IMR-90 (cell line): ENCODE data around the gene GSG1L. TPM values are rescaled to one million over a fixed set of nuclear protein-coding genes. Genes with fewer than 3 reads are reported as not detected.

Experiments
- ATAC-seq: fragments of 200-7000 bp; cut with Tn5 transposase; 2 replicates; pipeline ENCODE4 v1.9.1; 2020; ENCODE audit warnings: low read depth, mild to moderate bottlenecking, moderate library complexity
- BruUV-seq: library from RNA; stranded (reverse); fragments of 400-500 nt; replicated peaks from 2 replicates; lab custom pipeline; 2021; lab: Mats Ljungman, UMichigan
- CTCF ChIA-PET: fragments of 300-600 bp; formaldehyde crosslinking; extraction: SDS; loops from one replicate; lab custom pipeline; 2021; ENCODE audit warnings: antibody characterized with exemption; lab: Yijun Ruan, JAX
- POLR2A ChIA-PET: fragments of 300-600 bp; sonication (Branson Sonifier 250); formaldehyde crosslinking; loops from one replicate; lab custom pipeline; 2022; ENCODE audit warnings: antibody characterized with exemption; ENCODE audit not compliant: unreplicated experiment; lab: Charles Lee
- DNase-seq: peaks from one replicate; pipeline ENCODE4 v3.0.0; 2013
- H2AFZ ChIP-seq: replicated peaks from 2 replicates; pipeline ENCODE3; 2013; ENCODE audit warnings: low read length, mild to moderate bottlenecking; ENCODE audit not compliant: poor library complexity
- H2AK5ac ChIP-seq: 2 replicates; pipeline ENCODE4 v1.6.1; 2013; ENCODE audit warnings: low read depth, low read length, inconsistent platforms
- H2AK9ac ChIP-seq: replicated peaks from 2 replicates; pipeline ENCODE3; 2013; ENCODE audit warnings: mild to moderate bottlenecking, low read depth, low read length, moderate library complexity; ENCODE audit not compliant: poor library complexity
- H2BK120ac ChIP-seq: 2 replicates; pipeline ENCODE4 v1.6.1; 2013; ENCODE audit warnings: low read depth, low read length, inconsistent platforms
- H2BK15ac ChIP-seq: 3 replicates; pipeline ENCODE4 v1.6.1; 2013; ENCODE audit warnings: low read depth, low read length, inconsistent platforms
- H2BK20ac ChIP-seq: 2 replicates; pipeline ENCODE4 v1.6.1; 2013; ENCODE audit warnings: low read depth, mild to moderate bottlenecking, inconsistent platforms, low read length, moderate library complexity
- H2BK5ac ChIP-seq: 2 replicates; pipeline ENCODE4 v1.6.1; 2013; ENCODE audit warnings: mild to moderate bottlenecking, low read depth, low read length, inconsistent platforms; ENCODE audit not compliant: poor library complexity, severe bottlenecking
- H3K14ac ChIP-seq: replicated peaks from 2 replicates; pipeline ENCODE4 v1.6.1; 2013; ENCODE audit warnings: low read depth, low read length, inconsistent platforms
- H3K18ac ChIP-seq: 2 replicates; pipeline ENCODE4 v1.6.1; 2013; ENCODE audit warnings: low read depth, low read length, control low read depth
- H3K23ac ChIP-seq: 2 replicates; pipeline ENCODE4 v1.6.1; 2013; ENCODE audit warnings: low read depth, low read length, inconsistent platforms
- H3K27ac ChIP-seq: 2 replicates; pipeline ENCODE4 v1.5.1; 2013; ENCODE audit warnings: mild to moderate bottlenecking, control low read depth, low read length; ENCODE audit not compliant: insufficient read depth
- H3K27me3 ChIP-seq: 2 replicates; pipeline ENCODE4 v1.6.1; 2013; ENCODE audit warnings: low read length; ENCODE audit not compliant: control insufficient read depth, insufficient read depth
- H3K36me3 ChIP-seq: 2 replicates; pipeline ENCODE4 v1.6.1; 2013; ENCODE audit warnings: low read length, mixed read lengths; ENCODE audit not compliant: control insufficient read depth, insufficient read depth
- H3K4ac ChIP-seq: 2 replicates; pipeline ENCODE4 v1.6.1; 2013; ENCODE audit warnings: low read depth, low read length, inconsistent platforms
- H3K4me1 ChIP-seq: 2 replicates; pipeline ENCODE4 v1.6.1; 2013; ENCODE audit warnings: low read length, mixed read lengths; ENCODE audit not compliant: control insufficient read depth, insufficient read depth
- H3K4me2 ChIP-seq: 2 replicates; pipeline ENCODE4 v1.6.1; 2013; ENCODE audit warnings: low read depth, mild to moderate bottlenecking, control low read depth, low read length, moderate library complexity
- H3K4me3 ChIP-seq: 2 replicates; pipeline ENCODE4 v1.5.1; 2013; ENCODE audit warnings: low read depth, mild to moderate bottlenecking, control low read depth, low read length, moderate library complexity; ENCODE audit not compliant: insufficient read depth
- H3K56ac ChIP-seq: 2 replicates; pipeline ENCODE4 v1.6.1; 2013; ENCODE audit warnings: low read length, inconsistent platforms; ENCODE audit not compliant: insufficient read depth; ENCODE audit errors: extremely low read depth
- H3K79me1 ChIP-seq, 2 experiments: 2 replicates each; pipeline ENCODE4 v1.6.1; 2013; ENCODE audit warnings: low read length in 2 of 2, inconsistent platforms in 1 of 2, low read depth in 1 of 2
- H3K9ac ChIP-seq: 2 replicates; pipeline ENCODE4 v1.6.1; 2013; ENCODE audit warnings: low read depth, low read length, control low read depth
- H3K9me1 ChIP-seq: 2 replicates; pipeline ENCODE4 v1.6.1; 2013; ENCODE audit warnings: low read length, inconsistent platforms; ENCODE audit not compliant: insufficient read depth
- H3K9me3 ChIP-seq: 2 replicates; pipeline ENCODE4 v1.6.1; 2013; ENCODE audit warnings: low read length; ENCODE audit not compliant: control insufficient read depth, insufficient read depth
- H4K20me1 ChIP-seq: 2 replicates; pipeline ENCODE4 v1.6.1; 2013; ENCODE audit warnings: low read length, inconsistent platforms; ENCODE audit not compliant: insufficient read depth
- H4K5ac ChIP-seq: 2 replicates; pipeline ENCODE4 v1.6.1; 2013; ENCODE audit warnings: mild to moderate bottlenecking, low read depth, low read length, control low read depth
- H4K8ac ChIP-seq, 2 experiments: 2 replicates each; pipeline ENCODE4 v1.6.1; 2013; ENCODE audit warnings: low read depth in 2 of 2, low read length in 2 of 2, control low read depth in 1 of 2, inconsistent platforms in 1 of 2
- H4K91ac ChIP-seq: 2 replicates; pipeline ENCODE4 v1.6.1; 2013; ENCODE audit warnings: low read depth, low read length, inconsistent platforms; ENCODE audit not compliant: insufficient read depth
- CHD1 ChIP-seq: IDR thresholded peaks from 2 replicates; pipeline ENCODE4 v1.6.1; 2012; ENCODE audit warnings: low read depth, low read length, improper control_type of control experiment
- RFX5 ChIP-seq: IDR thresholded peaks from 2 replicates; pipeline ENCODE4 v1.8.0; 2012; ENCODE audit warnings: low read depth, mild to moderate bottlenecking, low read length, moderate library complexity
- SMC3 ChIP-seq: fragments of 150-350 bp; IDR thresholded peaks from 2 replicates; pipeline ENCODE4 v1.6.1; 2016; ENCODE audit warnings: low read depth, mild to moderate bottlenecking, antibody characterized with exemption, low read length, moderate library complexity
- WGBS, 2 experiments: methylation state at CpG; one replicate each; pipeline versions ENCODE4 v1.1.5 to v1.1.7; 2013; ENCODE audit warnings: missing lambda C conversion rate in 2 of 2; ENCODE audit not compliant: insufficient read length in 1 of 2; ENCODE audit errors: extremely low coverage in 2 of 2; 5-methylcytosine and 5-hydroxymethylcytosine counted together
- dilution Hi-C: fragments of 300-500 bp; cut with HindIII; formaldehyde crosslinking; loops from one replicate; pipeline ENCODE4 v1.14.3; 2018; ENCODE audit warnings: low sequenced_read_pairs; ENCODE audit not compliant: unreplicated experiment
- in situ Hi-C: fragments of 300-500 bp; cut with MboI; formaldehyde crosslinking; loops from 3 replicates; pipeline ENCODE4 v1.14.3; 2019; ENCODE audit warnings: low sequenced_read_pairs, inconsistent platforms, mixed read lengths
- intact Hi-C: fragments of 100-400 bp; cut with micrococcal nuclease; formaldehyde crosslinking; loops from 2 replicates; pipeline ENCODE4 v1.10.0; 2022
- microRNA-seq, 2 experiments: library from miRNA; stranded (forward) in 1 of 2; unstranded in 1 of 2; fragments of 10-50 nt in 1 of 2; fragments of <30 nt in 1 of 2; gene quantifications in 1 of 2; microRNA quantifications in 1 of 2; one replicate each; pipeline versions ENCODE3 to v1.1.0; 2013 to 2020; ENCODE audit not compliant: insufficient read depth in 1 of 2, insufficient read length in 1 of 2, unreplicated experiment in 1 of 2
- polyA plus RNA-seq, 3 experiments: library from polyadenylated mRNA; depleted of rRNA; stranded (reverse); fragments of >200 nt; gene quantifications; 2 replicates each; pipeline ENCODE4 v1.2.3, GENCODE V29; 2012; ENCODE audit warnings: low replicate concordance in 1 of 3
- small RNA-seq, 5 experiments: library from RNA; depleted of rRNA; stranded (forward); fragments of <200 nt; gene quantifications; one replicate each; pipeline ENCODE3, GENCODE V24; 2012
- total RNA-seq: library from RNA; depleted of rRNA; stranded (reverse); fragments of >200 nt; gene quantifications from 2 replicates; pipeline ENCODE4 v1.2.3, GENCODE V29; 2012; rRNA removed
- TF ChIP-seq, protein P1 (sequence below): conservative IDR thresholded peaks from 2 replicates; pipeline ENCODE4 v1.5.1; 2012; ENCODE audit warnings: mild to moderate bottlenecking, low read depth, low read length, improper control_type of control experiment

The GSG1L gene
- total and polyA plus RNA-seq, 2 of the 4 experiments (the other 2 are of a cell fraction) = not detected

DNA sequence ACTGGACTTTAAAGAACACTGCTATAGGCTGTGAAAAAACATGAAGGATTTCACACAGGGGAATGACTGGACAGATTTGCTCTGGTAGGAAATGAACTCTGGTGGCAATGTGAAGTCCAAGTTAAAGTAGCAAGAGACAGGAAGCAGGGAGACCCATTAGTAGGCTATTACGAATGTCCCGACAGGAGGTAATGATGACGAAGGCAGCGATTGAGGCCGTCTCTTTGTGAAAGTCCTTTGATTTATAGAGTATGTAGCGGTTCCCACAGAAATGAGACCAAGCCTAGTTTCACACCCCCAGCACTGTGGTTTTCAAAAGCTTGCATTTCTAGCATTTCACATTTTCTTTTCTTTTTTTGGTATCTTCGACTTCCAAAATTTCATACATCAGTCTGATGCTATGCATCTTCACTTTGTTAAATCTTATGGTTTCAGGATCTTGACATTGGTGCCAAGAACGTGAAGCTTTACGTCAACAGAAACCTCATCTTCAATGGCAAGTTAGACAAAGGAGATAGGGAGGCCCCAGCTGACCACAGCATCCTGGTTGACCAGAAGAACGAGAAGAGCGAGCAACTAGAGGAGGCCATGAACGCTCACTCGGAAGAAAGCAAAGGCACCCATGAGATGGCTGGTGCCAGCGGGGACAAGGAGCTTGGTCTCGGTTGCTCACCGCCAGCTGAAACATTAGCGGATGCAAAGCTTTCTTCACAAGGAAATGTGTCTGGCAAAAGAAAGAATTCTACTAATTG is 323.7 kb downstream of the GSG1L start (continued):
- no peak for TF ChIP-seq CHD1

DNA sequence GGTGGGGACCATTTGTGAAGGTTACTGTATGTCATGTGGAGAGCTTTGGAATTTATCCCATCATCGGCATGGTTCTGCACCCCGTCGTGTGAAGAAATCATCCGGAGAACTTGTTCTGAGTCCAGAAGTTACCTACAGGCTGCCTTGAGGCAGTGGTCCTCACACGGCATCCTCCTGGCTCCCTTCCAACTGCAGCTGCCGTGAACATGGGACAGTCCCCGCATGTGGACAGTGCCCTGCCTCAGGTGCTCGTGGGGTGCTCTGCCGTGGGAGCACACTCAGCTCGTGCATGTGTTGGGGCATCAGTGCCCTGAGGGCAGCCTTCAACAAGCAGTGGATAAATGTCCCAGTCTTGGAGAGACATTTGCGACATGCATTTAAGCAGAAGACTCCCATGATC is 324.9 kb downstream of the GSG1L start:
- TF ChIP-seq, protein P1, sequence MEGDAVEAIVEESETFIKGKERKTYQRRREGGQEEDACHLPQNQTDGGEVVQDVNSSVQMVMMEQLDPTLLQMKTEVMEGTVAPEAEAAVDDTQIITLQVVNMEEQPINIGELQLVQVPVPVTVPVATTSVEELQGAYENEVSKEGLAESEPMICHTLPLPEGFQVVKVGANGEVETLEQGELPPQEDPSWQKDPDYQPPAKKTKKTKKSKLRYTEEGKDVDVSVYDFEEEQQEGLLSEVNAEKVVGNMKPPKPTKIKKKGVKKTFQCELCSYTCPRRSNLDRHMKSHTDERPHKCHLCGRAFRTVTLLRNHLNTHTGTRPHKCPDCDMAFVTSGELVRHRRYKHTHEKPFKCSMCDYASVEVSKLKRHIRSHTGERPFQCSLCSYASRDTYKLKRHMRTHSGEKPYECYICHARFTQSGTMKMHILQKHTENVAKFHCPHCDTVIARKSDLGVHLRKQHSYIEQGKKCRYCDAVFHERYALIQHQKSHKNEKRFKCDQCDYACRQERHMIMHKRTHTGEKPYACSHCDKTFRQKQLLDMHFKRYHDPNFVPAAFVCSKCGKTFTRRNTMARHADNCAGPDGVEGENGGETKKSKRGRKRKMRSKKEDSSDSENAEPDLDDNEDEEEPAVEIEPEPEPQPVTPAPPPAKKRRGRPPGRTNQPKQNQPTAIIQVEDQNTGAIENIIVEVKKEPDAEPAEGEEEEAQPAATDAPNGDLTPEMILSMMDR = no peak
- TF ChIP-seq RFX5 = no peak
- no peak for TF ChIP-seq CHD1
- no peak for TF ChIP-seq SMC3
- Histone ChIP-seq H2AK9ac (no peak overlapping the region), H3K27me3 (no peaks in the 10 kb centered on the region), H2BK120ac (no peak overlapping the region), H4K8ac (no peak overlapping the region), H2AK5ac (no peak overlapping the region), H4K5ac (no peak overlapping the region), H2BK20ac (no peak overlapping the region), H2AFZ (no peak overlapping the region), H3K14ac (no peak overlapping the region), H3K9ac (no peak overlapping the region), H3K9me3 (no peaks in the 10 kb centered on the region), H4K20me1 (no peaks in the 10 kb centered on the region), H3K4me2 (no peak overlapping the region), H3K23ac (no peak overlapping the region), H3K18ac (no peak overlapping the region), H3K56ac (no peak overlapping the region), H3K79me1 (no peaks in the 10 kb centered on the region), H3K27ac (no peak overlapping the region), H2BK15ac (no peak overlapping the region), H3K4me1 (peaks cover 2% of the 10 kb centered on the region; the same call in 1 of the 2 replicates), H3K4ac (no peak overlapping the region), H3K9me1 (peaks cover 3% of the 10 kb centered on the region; the same call in 1 of the 2 replicates), H2BK5ac (no peak overlapping the region), H3K36me3 (peaks cover 14% of the 10 kb centered on the region), H3K4me3 (no peak overlapping the region), H4K91ac (no peak overlapping the region)
- POLR2A ChIA-PET = no interaction called here
- in situ Hi-C loops = no loop called here
- intact Hi-C loops = no loop called here
- ATAC-seq (no peak), DNase-seq (no peak)
- dilution Hi-C loops = no loop called here
- BruUV-seq = no TSS peak
- CTCF ChIA-PET = no interaction called here
- 88% methylated on average over 9 of the region's 11 CpGs; no CpG with 5 or more reads in 1 of the 2 experiments for WGBS, 2 experiments

Small RNA genes within 50 kb of the gene (microRNA-seq; reads per million reads assigned to microRNA genes)
- not detected for gene RNU6-1241P (ENCODE audit: insufficient read depth, insufficient read length)
- gene RNU6-159P (ENCODE audit: insufficient read depth, insufficient read length) = not detected

Small RNA genes within 50 kb of the gene (small RNA-seq; reads per million reads assigned to genes)
- gene RNU6-1241P (0 reads per million in 5 experiments), gene RNU6-159P (0 reads per million in 5 experiments)

Other genes starting within 250 kb of the GSG1L start
- gene XPO6, start 148.3 kb upstream of the GSG1L start, total RNA-seq = 103 and 108 TPM in 2 replicates
- 184 and 202 TPM in 2 replicates for gene XPO6, start 148.3 kb upstream of the GSG1L start, polyA plus RNA-seq (2012; rRNA removed)
- gene SBK1, start 228.8 kb upstream of the GSG1L start, total RNA-seq = under 0.01 TPM in 1 of 2 replicates, not detected in the other
- gene SBK1, start 228.8 kb upstream of the GSG1L start, polyA plus RNA-seq (2012; rRNA removed) = 0.03 and 0.05 TPM in 2 replicates